ENCODE measurements around the gene SLAMF6.

Gene SLAMF6

DNA sequence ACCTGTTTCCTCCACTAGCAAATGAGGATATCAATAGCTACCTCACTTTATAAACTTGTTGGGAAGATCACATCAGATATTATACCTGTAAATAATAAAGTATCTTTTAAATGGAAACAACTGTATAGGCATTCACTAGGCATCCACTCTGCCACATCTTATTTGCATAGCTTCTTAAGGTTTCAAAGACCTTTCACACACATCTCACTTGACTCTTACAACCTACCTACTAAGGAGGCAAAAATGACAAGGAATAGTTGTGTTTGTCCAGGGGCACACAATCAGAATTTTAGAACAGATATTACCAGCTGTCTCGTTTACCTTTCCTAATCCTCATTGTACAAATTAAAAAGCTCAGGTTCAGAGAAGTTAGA, 71.2 kb downstream of the SLAMF6 start:
- Histone ChIP-seq H3K79me2 (ENCODE audit: insufficient read depth, low read length) (no peaks in the 10 kb centered on the region), H3K4me3 (ENCODE audit: insufficient read depth, low read length, poor library complexity, severe bottlenecking) (no peak overlapping the region), H3K4me2 (ENCODE audit: low read depth, low read length, poor library complexity, severe bottlenecking) (no peak overlapping the region), H3K36me3 (ENCODE audit: low read length) (no peaks in the 10 kb centered on the region), H2AFZ (ENCODE audit: low read depth, low read length, severe bottlenecking) (no peak overlapping the region), H3K27ac (ENCODE audit: low read depth, low read length) (no peak overlapping the region), H3K9me2 (replicated peaks; ENCODE audit: insufficient read depth, low read length) (no peaks in the 10 kb centered on the region), H3K9ac (ENCODE audit: low read length) (no peak overlapping the region), H3K27me3 (ENCODE audit: low read length) (no peaks in the 10 kb centered on the region), H3K9me3 (ENCODE audit: insufficient read depth, low read length) (no peaks in the 10 kb centered on the region), H4K20me1 (ENCODE audit: low read depth, low read length) (no peaks in the 10 kb centered on the region), H3F3A (ENCODE audit: insufficient read depth) (no peaks in the 10 kb centered on the region)
- TF ChIP-seq EZH2phosphoT487 (conservative IDR thresholded peaks at IDR 0.05; ENCODE audit: low read length) = no peak
- TF ChIP-seq, protein P1, sequence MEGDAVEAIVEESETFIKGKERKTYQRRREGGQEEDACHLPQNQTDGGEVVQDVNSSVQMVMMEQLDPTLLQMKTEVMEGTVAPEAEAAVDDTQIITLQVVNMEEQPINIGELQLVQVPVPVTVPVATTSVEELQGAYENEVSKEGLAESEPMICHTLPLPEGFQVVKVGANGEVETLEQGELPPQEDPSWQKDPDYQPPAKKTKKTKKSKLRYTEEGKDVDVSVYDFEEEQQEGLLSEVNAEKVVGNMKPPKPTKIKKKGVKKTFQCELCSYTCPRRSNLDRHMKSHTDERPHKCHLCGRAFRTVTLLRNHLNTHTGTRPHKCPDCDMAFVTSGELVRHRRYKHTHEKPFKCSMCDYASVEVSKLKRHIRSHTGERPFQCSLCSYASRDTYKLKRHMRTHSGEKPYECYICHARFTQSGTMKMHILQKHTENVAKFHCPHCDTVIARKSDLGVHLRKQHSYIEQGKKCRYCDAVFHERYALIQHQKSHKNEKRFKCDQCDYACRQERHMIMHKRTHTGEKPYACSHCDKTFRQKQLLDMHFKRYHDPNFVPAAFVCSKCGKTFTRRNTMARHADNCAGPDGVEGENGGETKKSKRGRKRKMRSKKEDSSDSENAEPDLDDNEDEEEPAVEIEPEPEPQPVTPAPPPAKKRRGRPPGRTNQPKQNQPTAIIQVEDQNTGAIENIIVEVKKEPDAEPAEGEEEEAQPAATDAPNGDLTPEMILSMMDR (IDR thresholded peaks at IDR 0.05; ENCODE audit: insufficient read depth, low read length, poor library complexity, severe bottlenecking) = no peak

DNA sequence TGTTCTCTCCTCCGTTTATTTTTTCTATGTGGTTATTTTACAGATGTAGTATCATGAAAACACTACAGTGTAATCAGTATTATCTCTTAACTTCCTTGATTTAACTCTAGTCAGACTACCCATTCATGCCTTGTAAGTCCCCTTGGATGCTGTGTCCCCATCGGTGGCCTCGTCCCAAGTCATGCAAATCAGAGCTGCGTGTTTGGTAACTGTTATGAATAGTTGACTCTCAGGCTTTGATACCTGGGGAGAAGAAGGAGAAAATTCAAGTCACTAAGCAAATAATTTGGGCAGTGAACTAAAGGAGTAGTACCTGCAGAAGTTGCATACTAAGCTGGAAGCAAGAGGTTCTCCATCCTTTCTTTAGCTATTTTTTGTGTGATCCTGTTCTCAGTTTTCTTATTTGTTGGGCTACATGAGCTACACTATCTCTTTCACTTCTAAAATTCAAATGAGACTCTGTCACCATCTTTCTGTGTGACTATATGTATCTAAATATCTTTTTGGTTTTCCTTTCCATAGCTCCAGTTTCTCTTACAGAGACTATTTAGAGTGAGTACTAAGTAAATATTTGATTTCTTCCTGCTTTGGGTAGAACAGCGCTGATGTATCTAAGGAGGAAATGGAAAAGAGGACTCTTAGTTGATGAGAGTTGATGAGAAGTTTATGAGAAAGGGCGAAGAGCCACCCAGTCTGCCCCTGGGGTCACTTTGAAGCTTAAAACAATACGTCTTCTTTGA, 71.8 kb downstream of the SLAMF6 start:
- Histone ChIP-seq H3K9me2 (replicated peaks; ENCODE audit: insufficient read depth, low read length) (no peaks in the 10 kb centered on the region), H3K4me3 (ENCODE audit: insufficient read depth, low read length, poor library complexity, severe bottlenecking) (no peak overlapping the region), H3K36me3 (ENCODE audit: low read length) (no peaks in the 10 kb centered on the region), H3K27ac (ENCODE audit: low read depth, low read length) (no peak overlapping the region), H2AFZ (ENCODE audit: low read depth, low read length, severe bottlenecking) (no peak overlapping the region), H4K20me1 (ENCODE audit: low read depth, low read length) (no peaks in the 10 kb centered on the region), H3K9me3 (ENCODE audit: insufficient read depth, low read length) (no peaks in the 10 kb centered on the region), H3K4me2 (ENCODE audit: low read depth, low read length, poor library complexity, severe bottlenecking) (no peak overlapping the region), H3K79me2 (ENCODE audit: insufficient read depth, low read length) (no peaks in the 10 kb centered on the region), H3K27me3 (ENCODE audit: low read length) (no peaks in the 10 kb centered on the region), H3K9ac (ENCODE audit: low read length) (no peak overlapping the region), H3F3A (ENCODE audit: insufficient read depth) (no peaks in the 10 kb centered on the region)
- TF ChIP-seq, protein P1 (IDR thresholded peaks at IDR 0.05; ENCODE audit: insufficient read depth, low read length, poor library complexity, severe bottlenecking) = no peak
- no peak for TF ChIP-seq EZH2phosphoT487 (conservative IDR thresholded peaks at IDR 0.05; ENCODE audit: low read length)

DNA sequence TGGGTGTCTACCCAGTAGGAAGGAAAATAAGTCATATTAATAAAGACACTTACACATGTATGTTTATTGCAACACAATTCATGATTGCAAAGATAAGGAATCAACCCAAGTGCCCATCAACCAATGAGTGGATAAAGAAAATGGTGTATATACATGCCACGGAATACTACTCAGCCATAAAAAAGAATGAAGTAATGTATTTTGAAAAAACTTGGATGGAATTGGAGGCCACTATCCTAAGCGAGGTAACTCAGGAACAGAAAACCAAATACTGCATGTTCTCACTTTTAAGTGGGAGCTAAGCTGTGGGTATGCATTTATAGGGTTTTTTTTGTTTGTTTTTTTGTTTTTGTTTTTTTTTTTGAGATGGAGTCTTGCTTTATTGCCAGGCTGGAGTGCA, 73.6 kb downstream of the SLAMF6 start:
- no peaks in the 10 kb centered on the region for H4K20me1 ChIP-seq (ENCODE audit: low read depth, low read length)
- no peaks in the 10 kb centered on the region for H3K79me2 ChIP-seq (ENCODE audit: insufficient read depth, low read length)
- no peaks in the 10 kb centered on the region for H3K27me3 ChIP-seq (ENCODE audit: low read length)
- no peaks in the 10 kb centered on the region for H3K9me2 ChIP-seq (replicated peaks; ENCODE audit: insufficient read depth, low read length)
- no peaks in the 10 kb centered on the region; the same call in 1 of the 2 replicates for H3F3A ChIP-seq (ENCODE audit: insufficient read depth)
- no peak overlapping the region for H3K4me2 ChIP-seq (ENCODE audit: low read depth, low read length, poor library complexity, severe bottlenecking)
- no peak overlapping the region for H2AFZ ChIP-seq (ENCODE audit: low read depth, low read length, severe bottlenecking)
- H3K4me3 ChIP-seq (ENCODE audit: insufficient read depth, low read length, poor library complexity, severe bottlenecking) = no peak overlapping the region
- TF ChIP-seq EZH2phosphoT487 (conservative IDR thresholded peaks at IDR 0.05; ENCODE audit: low read length) = no peak
- TF ChIP-seq, protein P1 (IDR thresholded peaks at IDR 0.05; ENCODE audit: insufficient read depth, low read length, poor library complexity, severe bottlenecking) = no peak
- no peaks in the 10 kb centered on the region for H3K9me3 ChIP-seq (ENCODE audit: insufficient read depth, low read length)
- no peaks in the 10 kb centered on the region for H3K36me3 ChIP-seq (ENCODE audit: low read length)
- H3K9ac ChIP-seq (ENCODE audit: low read length) = no peak overlapping the region
- H3K27ac ChIP-seq (ENCODE audit: low read depth, low read length) = no peak overlapping the region
